ENCODE results near the gene RRH.
A peak's percentile ranks its signal among the peaks of the same experiment; 100 is the strongest.
"Not testable (repeated sequence)": the region's sequence is repeated elsewhere in the genome, so short reads cannot be mapped to it uniquely, and the experiment has no call there.

The RRH gene, protein sequence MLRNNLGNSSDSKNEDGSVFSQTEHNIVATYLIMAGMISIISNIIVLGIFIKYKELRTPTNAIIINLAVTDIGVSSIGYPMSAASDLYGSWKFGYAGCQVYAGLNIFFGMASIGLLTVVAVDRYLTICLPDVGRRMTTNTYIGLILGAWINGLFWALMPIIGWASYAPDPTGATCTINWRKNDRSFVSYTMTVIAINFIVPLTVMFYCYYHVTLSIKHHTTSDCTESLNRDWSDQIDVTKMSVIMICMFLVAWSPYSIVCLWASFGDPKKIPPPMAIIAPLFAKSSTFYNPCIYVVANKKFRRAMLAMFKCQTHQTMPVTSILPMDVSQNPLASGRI

DNA sequence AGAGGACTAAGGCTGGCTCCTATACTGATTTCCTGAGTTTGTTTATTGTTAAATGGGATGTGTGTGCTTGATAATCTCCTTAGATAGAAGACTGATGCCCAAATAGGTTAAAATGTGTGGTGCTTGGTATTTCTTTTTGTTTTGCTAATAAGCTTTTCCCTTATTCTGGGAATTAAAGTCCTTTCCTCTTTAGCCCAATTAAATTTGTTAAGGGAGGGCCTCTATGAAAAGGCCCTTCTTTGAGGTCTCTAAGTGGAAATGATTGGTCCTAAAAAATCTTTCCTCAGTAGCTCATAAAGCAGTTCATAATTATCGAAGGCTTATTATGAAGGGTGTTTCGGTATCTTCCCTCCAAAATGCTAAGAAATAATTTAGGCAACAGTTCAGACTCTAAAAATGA, at the start of gene RRH:
TSS of gene RRH (plus strand) at position 301 of the 400 bp plus-strand sequence. CDS start at position 357, 56 bp downstream.
- DNase-seq, result no peak

DNA sequence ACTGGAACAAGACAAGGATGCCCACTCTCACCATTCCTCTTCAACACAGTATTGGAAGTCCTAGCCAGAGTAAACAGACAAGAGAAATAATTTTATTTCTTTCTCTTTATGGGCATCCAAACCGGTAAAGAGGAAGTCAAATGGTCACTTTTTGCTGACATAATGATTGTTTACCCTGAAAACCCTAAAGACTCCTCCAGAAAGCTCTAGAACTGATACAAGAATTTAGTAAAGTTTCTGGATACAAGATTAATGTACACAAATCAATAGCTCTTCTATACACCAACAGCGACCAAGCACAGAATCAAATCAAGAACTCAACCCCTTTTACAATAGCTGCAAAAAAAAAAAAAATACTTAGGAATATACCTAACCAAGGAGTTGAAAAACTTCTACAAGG, 45.7 kb upstream of the RRH start:
- DNase-seq, result not testable (repeated sequence)

DNA sequence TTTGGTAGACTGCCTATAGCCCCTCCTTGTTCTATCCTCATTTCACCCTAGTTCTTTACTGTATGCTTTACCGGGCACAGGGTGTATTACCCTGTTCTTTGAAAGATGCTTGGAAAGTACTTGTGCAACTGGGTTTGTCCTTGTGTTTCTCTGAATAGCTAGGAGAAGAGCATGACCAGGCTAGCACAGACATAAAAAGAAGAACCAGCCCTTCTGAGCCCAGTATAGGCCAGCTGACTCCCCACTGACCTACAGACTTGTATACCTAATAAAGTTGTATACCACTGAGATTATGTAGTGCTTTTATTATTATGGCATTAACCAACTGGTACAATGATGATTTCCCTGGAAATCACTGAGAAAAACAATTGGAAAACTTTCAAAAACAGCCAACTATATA, 40.9 kb upstream of the RRH start:
- DNase-seq, result no peak

DNA sequence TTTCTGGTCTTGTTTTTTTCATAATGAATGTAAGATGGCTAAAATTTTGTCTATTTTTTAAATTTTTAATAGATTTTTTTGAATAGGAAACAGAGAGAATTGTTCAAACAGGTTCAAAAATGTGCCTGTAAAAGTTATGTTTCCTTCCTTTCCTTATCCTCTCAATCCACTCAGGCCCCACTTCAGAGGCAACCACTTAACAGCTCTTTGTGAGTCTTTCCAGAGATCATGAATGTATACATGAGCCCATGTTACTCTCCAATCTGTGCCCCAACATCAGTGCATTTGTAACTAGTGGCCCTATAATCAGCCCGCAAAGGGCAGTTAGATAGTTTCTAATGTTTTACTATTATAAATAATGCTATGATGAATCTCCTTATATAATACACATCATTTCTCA, 40.0 kb upstream of the RRH start:
- DNase-seq, result no peak

DNA sequence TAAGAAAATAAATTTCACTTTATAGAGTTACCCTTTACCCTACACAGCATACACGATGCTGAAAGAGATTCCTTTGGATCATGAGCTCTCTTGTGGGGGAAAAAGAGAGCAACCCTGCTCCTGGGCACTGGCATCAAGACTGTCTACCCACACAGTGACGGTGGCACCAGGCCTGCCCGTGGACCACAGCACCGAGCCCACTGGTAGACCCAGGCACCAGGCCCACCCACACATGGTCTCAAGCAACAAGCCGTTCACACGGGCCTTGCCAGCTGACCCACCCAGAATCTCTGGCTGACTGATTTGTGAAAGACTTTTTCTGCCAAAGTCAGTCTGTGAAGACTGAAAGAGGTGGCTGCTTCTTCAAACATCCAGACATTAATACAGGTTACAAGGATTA, 32.7 kb upstream of the RRH start:
- no peak for DNase-seq

DNA sequence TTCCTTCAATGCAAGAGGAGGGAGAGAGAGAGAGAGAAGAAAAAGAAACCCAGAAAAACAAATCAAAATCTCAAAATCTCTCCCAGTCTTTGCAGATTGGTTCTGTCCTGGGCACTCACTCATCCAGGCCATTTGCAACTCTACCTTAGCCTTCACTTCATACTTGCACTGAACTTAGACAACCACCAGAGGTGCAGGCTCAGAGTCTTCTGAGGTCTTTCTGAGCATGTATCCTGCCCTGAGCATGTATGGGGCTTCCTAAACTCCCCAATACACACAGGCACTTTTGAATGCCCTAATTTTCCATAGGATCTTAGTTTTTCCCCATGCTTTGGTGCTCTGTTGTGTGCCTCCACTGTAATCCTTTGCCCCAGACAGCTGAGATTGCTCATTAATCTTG, 28.9 kb upstream of the RRH start:
- DNase-seq, result no peak

DNA sequence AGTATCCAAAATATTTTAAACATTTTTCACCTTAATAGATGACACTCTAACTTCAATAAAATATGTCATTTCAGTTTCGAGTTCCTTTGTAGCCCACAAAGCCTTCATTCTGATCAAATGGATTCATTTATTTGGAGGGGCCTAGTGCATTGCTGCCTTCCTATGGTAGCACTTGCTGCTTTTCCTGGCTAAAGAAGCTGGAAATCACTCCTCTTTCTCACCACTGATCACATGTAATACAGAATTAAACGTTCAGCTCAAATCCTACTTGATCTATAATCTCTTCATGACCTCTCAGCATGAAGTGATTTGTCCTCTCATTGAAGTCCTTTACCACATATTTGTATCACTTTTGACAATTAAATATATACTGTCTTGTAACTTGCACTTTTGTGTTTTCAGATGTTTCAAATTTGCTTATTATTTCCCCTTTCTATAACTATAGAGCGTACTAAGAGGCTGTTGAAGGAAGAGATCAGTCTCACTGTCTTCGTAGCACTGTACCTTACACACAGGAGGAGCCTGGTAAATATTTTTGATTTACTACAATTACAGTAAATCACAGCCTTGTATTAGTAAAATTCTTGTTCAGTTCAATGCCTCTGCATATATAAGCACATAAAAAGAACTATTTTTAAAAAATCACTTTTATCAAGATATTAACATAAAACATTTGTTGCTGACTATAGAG, 26.5 kb upstream of the RRH start:
- DNase-seq, result no peak

DNA sequence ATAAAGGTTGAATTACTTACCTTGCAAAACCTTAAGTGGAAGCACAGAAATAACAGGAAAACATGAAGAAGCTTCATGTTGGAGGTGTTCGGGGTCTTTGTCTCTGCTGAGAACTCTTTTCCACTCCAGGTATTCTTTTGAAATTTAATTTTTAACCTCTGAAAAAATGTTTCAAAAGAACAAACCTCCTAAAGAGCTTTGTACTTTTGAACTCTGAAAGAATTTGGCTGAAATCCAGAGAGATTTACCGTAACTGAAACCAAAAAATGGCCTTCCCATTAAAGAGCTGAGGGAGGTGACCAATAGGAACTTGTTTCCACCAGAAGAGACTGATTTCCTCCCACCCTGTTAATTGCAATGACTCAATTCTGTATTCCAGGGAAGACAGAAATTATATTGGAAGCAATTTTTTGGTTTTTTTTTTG, 25.9 kb upstream of the RRH start, which contains the start of gene CFI:
TSS of gene CFI (minus strand) at position 105 of the 425 bp plus-strand sequence. CDS start at position 77, 28 bp downstream.
- no peak for DNase-seq

DNA sequence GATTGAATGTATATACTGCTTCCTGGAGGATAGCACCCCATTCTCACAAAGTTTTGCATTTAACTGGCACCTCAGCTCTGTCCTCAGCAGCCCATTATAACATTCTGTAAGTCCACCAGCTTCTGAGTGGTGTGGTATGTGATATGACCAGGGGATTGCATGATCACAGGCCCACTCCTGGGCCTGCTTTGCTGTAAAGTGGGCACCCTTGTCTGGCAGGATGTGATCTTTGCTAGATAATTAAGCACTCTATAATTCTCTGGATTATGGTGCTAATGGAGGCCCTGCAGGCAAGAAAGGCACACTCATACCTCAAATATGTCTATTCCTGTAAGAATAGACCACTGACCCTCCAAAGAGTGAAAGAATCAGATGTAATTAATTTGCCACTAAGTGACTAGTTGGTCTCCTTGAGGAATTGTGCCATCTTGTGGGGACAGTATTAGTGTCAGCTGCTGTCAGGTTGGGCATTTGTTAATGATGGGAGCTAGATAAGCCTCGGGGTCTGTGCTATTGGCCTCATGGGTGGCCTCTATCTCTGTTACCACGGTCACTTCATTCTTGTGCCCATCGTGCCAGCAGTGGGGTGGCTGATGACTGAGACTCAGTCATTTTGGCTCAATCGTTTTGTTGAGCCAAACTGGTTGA, 23.7 kb upstream of the RRH start:
- DNase-seq, result peak in 1 of 2 experiments; percentile 40

DNA sequence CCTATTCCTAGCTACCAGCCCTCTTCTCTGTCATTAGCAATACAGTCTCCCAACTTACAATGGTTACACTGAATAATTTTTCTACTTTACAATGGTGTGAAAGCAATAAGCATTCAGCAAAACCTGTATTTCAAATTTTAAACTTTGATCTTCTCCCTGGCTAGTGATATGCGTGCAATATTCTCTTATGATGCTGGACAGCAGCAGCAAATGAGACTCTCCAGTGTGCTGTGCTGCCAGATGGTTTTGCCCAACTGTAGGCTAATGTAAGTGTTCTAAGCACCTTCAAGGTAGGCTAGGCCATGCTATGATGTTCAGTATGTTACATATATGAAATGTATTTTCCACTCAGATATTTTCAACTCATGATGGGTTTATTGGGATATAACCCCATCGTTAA, 18.1 kb upstream of the RRH start:
- DNase-seq, result no peak

DNA sequence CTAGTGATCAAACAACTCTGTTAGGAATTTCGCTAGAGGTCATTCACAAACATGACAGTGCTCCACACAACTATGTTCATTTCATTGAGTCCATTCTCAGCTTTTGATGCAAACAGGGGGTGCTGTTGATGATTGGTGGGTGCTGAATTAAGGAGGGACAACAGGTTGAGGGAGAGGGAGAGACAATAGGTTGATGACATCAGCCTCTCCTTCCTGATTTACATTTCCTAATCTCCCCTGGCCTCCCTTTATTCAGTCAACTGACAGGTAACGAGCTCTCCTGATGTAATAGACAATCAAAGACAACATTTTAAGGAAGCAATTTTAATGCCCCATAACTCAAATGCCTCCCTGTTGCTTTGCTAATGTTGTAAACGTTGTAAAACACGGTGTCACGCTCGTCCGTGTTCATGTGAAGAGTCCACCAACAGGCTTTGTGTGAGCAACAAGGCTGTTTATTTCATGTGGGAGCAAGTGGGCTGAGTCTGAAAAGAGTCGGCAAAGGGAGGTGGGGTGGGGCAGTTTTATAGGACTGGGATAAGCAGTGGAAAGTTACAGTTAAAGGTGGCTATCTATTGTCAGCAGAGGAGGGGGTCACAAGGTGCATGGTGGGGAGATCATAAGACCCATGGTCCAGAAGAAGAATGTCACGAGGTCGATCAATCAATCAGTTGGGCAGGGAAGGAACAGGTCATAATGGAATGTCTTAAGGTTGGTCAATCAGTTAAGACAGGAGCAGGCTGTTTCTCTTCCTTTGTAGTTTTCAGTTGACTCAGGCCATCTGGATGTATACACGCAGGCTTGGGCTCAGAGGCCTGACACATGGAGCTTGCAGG, 17.0 kb upstream of the RRH start:
- no peak for DNase-seq

DNA sequence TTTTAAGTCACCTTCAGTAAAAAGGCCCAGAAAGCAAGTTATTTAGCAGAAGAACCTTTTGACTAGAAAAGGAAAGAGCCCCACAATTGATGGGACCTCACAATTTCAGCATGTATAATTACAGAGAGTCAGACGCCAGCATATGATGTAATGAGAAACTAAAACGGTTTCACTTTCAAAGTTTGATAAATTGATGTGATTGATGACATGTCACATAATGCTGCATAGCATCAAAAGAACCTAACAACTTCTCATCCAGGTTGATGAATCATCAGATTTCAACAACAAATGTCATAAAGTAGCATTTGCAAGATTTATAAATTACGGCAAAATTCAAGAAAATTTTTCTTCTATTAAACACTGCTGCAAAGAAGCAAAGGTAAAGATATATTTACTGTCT, 16.1 kb upstream of the RRH start:
- DNase-seq, result no peak

DNA sequence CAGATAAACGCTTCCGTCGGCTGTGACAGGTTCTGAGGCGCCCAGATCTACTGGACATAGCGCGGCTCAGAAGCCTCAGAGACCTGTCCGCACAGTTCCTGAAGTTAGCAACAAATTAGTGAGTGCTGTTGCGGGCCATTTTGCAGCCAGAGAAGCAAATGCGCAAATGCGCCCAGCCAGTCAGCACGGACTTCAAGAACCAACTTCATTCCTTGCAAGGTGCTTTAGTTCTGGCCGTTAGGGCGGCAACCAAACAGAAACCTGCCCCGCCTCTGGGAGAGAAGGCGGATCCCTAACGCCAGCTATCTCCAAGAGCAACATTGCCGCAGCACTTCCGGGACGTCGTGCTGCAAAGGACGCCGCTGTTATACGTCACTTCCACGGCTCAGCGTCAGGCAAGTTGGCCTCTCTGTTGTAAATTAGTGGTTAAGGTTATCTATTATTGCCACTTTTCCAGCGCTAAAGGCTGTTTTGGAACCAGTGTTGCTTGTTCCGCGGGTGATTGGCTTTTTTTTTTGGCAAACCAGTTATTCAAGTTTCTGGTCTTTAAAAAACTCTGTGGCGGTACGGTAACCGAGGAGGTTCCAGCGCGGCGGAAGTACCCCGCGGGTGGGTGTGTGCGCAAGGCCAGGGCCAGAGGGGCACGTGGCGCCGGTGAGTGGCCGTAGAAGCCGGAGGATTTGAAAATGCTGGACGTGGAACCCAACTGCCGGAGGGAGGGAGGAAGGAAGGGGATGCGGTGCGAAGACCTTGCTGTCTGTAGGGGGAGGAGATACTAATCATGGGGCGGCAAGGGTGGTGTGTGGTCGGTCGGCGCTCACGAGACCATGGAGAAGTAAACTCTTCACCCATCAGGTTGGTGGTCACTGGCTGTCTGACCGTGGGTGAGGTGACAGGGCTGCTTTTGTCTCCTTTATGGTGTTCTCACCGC, 12.4 kb upstream of the RRH start, which contains the start of gene GAR1:
TSS of gene GAR1 (plus strand) at position 612 of the 931 bp plus-strand sequence. CDS start 403 bp downstream, outside the sequence.
- peak; percentile 77 to 86 for DNase-seq

DNA sequence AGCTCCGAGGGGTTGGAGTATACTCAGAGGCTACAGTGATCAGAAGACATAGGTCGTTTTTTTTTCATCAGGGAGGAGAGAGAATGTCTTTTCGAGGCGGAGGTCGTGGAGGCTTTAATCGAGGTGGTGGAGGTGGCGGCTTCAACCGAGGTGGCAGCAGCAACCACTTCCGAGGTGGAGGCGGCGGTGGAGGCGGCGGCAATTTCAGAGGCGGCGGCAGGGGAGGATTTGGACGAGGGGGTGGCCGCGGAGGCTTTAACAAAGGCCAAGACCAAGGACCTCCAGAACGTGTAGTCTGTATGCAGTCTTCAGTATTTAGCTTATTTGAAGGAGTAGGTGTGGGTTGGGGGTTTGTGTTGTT, 11.7 kb upstream of the RRH start:
- DNase-seq, result no peak

DNA sequence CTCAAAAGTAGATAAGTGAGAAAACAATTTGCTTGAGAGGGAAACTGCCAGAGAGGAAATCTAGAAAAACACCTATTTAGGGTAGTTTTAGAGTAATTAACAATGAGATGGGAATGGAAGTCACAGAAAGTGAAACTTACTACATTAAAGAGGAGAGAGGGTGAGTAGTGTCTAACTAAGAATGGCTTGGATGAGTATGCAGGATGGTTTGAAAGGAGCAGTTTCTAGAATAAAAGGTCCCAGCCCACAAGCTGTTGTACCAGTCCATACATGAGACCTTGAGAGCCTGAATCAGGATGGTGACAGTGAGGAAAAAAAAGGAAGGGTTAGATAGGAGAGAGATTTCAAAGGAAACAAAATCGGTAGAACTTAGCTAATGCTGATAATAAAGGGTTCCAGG, 10.9 kb upstream of the RRH start:
- DNase-seq, result no peak

DNA sequence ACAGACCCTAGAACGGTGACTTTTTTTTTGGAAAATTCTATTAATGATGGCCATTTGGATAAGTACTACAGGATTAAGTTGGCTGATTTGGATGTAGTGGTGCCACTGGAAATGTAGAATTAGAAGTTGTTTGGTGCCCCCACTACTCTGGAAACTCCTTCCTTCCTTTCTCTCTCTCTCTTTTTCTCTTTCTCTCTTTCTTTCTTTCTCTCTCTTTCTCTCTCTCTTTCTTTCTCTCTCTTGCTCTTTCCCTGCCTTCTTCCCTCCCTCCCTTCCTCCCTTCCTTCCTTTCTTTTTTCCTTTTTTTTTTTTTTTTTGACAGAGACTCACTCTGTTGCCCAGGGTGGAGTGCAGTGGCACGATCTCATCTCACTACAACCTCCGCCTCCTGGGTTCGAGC, 9.5 kb upstream of the RRH start:
- no peak for DNase-seq

DNA sequence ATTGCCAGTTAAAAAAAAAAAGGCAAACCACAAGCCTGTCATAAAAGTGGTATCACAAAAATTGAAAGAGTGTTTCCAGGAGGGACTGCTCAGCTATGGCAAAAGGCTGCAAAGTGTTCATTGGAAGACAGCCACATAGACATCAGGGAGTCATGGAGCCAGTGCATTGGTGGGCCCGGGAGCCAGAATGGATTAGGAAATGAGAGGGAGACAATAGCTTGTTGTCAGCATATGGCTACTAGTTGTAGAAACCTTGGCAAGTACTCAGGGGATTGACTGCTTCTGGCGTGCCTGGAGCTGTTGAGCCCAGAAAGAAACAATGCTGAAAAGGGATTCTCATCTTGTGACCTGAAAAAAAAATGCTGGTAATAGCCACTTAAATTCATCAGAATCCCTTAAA, 7.2 kb upstream of the RRH start:
- no peak for DNase-seq

DNA sequence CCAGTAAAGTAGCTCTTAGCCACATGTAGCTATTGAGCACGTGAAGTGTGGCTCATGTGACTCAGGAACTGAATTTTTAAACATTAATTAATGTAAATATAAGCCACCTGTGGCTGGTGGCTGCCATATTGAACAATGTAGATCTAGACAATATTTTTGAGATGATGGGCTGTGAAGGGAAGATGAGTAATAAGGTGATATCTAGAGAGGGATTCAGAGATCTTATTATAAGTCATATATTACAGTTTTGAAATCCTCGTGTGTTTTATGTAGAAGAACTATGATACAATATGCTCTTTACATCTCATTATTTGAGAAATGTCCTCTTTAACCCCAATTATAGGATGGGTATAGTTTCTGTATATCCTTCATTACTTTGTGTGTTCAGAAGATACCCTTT, 6.6 kb upstream of the RRH start:
- DNase-seq, result no peak

DNA sequence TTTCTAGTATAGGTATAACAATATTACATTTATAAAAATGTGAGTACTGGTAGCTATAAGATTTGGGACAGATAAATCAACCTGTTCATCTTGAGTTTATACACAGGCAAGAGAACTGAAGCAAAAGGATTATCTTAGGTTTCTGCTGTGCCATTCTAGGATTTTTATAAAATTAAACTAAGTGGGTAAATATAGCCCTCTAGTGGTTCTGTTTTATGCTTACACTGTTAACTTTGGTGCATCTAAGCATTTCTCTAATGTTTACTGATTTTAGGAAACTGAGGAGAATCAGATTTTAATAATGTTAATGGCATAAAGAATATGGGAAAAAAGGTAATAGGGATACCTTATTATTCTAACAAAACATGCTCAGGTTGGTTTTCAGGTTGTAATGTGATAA, 1.1 kb upstream of the RRH start:
- peak in 1 of 2 experiments; percentile 27 for DNase-seq

DNA sequence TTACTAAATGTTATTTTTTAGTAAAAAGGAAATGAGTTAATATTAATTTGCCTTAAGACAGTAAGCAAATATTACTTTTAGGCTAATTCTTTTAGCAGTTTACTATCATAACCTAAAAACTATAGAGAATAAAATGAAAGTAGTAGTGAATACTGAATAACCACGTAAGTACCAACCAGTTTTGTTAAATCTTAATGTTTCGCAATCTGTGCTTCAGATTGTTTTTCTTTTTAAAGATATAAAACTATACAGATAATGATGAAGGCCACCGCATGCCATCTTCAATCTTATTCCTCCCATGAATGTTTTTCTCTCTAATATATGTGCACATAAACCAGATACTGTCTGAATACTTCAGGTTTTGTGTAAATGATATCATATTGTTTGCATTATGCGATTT, 6.0 kb downstream of the RRH start:
- DNase-seq, result no peak

DNA sequence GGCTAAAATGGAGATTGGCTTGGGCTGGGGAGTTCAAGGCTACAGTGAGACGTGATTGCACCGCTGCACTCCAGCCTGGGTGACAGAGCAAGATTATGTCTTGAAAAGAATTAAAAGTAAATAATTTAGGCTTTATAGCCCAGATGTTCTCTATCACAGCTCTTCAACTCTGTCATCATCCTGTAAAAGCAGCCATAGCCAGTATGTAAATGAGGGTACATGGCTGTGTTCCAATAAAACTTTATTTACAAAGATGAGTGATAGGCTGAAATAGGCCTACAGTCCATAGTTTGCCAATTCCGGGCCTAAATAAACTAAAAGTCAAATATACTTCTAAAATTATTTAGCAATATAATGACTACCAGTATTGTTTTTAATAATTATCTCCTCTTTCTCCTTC, 9.2 kb downstream of the RRH start:
- DNase-seq, result no peak

Data from SW 1271 (cell line).